Right forelimb (tissue), 1 donor: ENCODE results near the gene ENOPH1.
"Not testable (repeated sequence)": the region's sequence is repeated elsewhere in the genome, so short reads cannot be mapped to it uniquely, and the experiment has no call there.

Source experiments
- DNase-seq: peaks from one replicate; pipeline ENCODE4 v3.0.0-alpha.2; 2018

Gene ENOPH1

GRCh38 chr4:82473621-82474164 lies 43.3 kb downstream of the ENOPH1 start:
- DNase-seq: no peak

- not testable (repeated sequence) for DNase-seq
Measured at GRCh38 chr4:82475931-82476330, 45.5 kb downstream of the ENOPH1 start.

GRCh38 chr4:82477469-82477868 lies 47.1 kb downstream of the ENOPH1 start:
- DNase-seq: not testable (repeated sequence)

- DNase-seq: no peak
Measured at GRCh38 chr4:82479562-82479961, 49.2 kb downstream of the ENOPH1 start.

- DNase-seq: no peak
Measured at GRCh38 chr4:82480771-82481505, 50.5 kb downstream of the ENOPH1 start.

- no peak for DNase-seq
Measured at GRCh38 chr4:82481506-82481840, 51.1 kb downstream of the ENOPH1 start.

- no peak for DNase-seq
Measured at GRCh38 chr4:82482387-82482786, 52.0 kb downstream of the ENOPH1 start.

- no peak for DNase-seq
Measured at GRCh38 chr4:82484996-82485783, 54.8 kb downstream of the ENOPH1 start.

GRCh38 chr4:82489076-82489475 lies 58.7 kb downstream of the ENOPH1 start:
- DNase-seq: no peak

- no peak for DNase-seq
Measured at GRCh38 chr4:82489987-82490386, 59.6 kb downstream of the ENOPH1 start.

- DNase-seq: no peak
Measured at GRCh38 chr4:82491251-82491960, 61.0 kb downstream of the ENOPH1 start.

- DNase-seq: no peak
Measured at GRCh38 chr4:82493721-82494425, 63.5 kb downstream of the ENOPH1 start.

- DNase-seq: no peak
Measured at GRCh38 chr4:82495666-82496065, 65.3 kb downstream of the ENOPH1 start.

- no peak for DNase-seq
Measured at GRCh38 chr4:82496349-82496748, 66.0 kb downstream of the ENOPH1 start.

GRCh38 chr4:82499738-82500434 lies 69.5 kb downstream of the ENOPH1 start:
- DNase-seq: no peak

GRCh38 chr4:82500435-82501153 lies 70.2 kb downstream of the ENOPH1 start:
- DNase-seq: no peak

GRCh38 chr4:82501154-82501442 lies 70.7 kb downstream of the ENOPH1 start:
- DNase-seq: no peak

GRCh38 chr4:82508011-82508410 lies 77.6 kb downstream of the ENOPH1 start:
- no peak for DNase-seq

GRCh38 chr4:82508806-82509428 lies 78.5 kb downstream of the ENOPH1 start:
- no peak for DNase-seq

- DNase-seq: no peak
Measured at GRCh38 chr4:82510216-82510615, 79.8 kb downstream of the ENOPH1 start.
